Measurements from ENCODE around the gene SCN7A.
"Not testable (repeated sequence)": the region's sequence is repeated elsewhere in the genome, so short reads cannot be mapped to it uniquely, and the experiment has no call there.

SCN7A gene

GRCh38 chr2:166494140-166494624 is at the start of gene SCN7A:
Gene SCN7A (minus strand): TSS chr2:166494249. CDS start chr2:166477696, 16,553 bp downstream.
- DNase-seq: no peak

DNA sequence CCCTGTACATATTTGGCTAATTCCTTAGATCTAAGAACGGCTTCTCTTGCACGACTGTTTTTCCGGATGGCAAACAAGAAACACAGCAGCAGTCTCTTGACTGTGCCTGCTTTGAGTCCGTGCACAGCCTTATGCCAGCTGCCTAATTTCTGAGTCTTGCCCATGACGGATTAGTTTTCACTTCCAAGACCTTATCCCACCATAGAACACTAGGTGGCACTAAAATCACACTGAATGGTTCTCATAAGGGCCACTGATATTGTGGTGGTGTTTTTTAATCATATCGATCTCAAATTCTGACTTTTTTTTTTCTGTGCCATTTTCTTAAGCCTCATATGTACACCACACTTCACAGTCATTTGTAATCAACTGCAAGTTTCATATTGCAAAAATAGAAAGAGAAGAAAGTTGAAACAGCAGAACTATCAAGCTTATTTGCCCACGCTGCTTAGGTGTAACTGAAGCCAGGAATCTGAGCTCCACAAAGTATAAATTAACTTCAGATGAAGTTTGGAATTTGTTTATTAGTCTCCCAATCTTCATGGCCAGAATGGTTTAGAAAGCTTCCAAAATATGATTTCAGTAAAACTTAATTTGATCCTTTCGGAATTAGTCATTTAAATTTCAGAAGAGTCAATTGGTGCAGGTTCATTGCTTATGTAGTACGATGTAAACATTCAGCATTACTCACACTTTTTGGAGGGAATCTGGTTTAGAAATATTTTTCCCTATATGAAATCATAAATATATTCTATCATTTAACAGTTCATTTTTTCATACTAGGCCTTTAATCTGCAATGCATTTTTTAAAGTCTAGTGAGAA is 45.5 kb upstream of the SCN7A start:
- DNase-seq: peak; percentile 68 to 76

DNA sequence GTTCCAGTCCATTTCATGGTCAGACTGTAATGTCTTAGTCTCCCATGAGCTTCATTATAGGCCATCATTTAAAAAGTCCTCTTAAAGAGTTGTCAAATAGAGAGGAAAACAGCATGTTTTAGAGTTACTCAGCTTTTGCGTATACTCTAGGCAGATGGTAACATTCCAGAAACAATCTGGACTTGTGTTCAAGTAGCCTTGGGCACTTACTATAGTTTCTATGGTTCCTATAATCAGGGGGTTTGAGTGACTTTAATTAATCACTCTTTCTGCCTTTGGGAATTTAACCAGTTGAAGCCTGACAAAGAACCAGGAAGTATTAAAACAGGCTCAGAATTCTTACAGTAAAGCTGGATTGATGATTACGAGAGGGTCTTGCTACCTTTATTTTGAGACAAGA is 42.1 kb upstream of the SCN7A start:
- no peak for DNase-seq

GRCh38 chr2:166521155-166521554 is 27.1 kb upstream of the SCN7A start:
- no peak for DNase-seq

DNA sequence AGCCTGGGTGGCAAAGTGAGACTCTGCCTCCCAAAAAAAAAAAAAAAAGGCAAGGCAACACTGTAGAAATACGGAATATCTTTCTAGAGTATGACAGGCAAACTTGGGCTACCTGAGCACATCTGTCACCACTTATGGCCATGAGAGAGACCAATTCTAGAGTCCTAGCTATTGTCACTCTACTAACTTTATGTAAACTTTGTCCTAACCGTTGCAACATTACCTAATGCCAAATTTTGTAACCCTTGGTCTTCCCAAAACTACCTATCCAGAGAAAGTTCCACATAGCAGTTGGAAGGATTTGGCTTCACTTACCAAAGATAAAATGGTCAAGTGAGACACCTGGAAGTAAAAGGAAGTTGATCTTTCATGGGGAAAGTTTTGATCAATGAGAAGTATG is 26.6 kb upstream of the SCN7A start:
- no peak for DNase-seq

DNA sequence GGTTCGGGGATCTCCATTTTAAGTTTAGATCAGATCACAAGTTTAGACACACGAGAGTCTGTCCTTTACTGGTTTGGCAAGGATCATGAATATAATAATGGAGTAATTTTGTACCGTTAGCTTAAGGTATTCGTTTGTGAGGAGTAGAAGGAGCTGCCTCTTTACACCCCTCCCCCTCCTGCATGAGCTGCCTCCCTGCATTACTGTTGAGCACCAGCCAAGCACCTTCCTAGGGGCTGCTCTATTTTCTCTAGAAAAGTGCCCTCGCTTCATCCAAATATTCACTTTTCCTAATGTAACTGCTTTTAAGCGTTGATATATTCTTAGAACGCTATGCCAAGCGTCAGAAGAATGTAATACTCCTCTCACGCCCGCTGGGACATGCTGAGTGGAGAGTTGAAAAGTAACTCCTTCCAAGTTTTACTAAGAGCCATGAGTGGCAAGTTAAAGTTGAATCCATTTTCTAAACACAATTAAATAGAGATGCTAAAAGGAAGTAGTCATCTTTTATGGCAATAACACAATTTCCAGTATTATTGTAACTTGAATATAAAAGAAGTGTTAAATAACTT is 25.4 kb upstream of the SCN7A start:
- no peak for DNase-seq

DNA sequence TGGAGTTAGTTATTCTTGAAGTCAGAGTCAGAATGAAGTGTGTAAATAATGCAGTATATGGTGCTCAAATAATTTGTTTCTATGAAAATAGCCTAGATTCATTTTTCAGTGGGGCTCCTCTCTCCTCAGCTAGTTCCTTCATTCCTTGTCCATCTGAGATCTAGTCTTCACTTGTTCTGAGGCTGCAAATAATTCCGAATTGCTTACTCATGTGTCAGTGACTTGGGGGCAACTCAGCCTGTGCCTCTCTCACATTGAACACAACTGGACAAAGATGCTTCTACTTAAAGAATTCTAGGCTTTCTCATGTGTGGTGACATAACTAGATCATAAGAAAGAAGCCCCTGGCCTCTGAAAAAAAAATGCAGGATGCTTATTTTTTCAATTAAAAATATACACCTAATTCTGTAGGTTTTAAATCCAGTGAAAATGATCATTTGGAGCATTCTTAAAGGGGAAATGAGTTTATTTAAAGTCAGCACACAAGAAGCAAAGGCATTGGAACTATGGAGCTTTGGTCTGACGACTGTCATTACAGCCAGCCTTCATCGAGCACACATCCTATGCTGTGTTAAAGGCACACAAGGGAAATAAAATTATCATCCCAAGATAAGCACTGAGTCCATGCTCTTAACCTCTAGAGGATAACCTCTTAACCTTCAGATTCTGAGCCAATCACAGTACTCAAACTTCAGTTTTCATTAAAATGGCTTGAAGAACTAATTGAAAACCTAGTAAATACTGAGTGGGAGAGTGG is 24.8 kb upstream of the SCN7A start:
- no peak for DNase-seq

GRCh38 chr2:166517533-166518061 is 23.5 kb upstream of the SCN7A start:
- no peak for DNase-seq

DNA sequence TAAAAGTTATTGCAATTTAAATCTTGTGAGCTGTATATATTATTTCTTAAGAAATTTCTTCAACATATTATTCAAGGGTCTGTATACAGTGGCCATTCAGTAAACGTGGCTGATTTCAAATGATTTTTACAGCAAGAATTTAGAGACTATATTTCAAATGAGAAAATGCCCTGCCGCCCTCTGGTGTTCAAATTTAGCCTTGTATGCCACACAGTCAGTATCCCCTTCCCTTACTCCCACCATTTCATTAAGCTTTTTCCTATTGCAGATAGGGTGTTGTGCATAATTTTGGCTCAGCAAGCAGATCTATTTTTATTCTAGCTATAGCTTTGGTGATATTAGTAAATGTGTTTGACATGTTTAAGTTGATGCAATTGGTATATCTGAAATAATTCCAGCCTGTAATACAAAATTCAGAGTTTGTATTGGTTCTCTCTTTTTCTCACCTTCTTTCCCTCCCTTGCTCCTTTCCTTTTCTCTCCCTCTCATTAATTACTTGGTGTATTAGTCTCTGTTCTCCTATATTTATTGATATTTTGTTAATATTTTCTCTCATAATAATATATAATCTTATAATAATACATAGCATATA is 22.8 kb upstream of the SCN7A start:
- peak; percentile 31 to 52 for DNase-seq

- no peak for DNase-seq
Measured at GRCh38 chr2:166513952-166514351, 19.9 kb upstream of the SCN7A start.

DNA sequence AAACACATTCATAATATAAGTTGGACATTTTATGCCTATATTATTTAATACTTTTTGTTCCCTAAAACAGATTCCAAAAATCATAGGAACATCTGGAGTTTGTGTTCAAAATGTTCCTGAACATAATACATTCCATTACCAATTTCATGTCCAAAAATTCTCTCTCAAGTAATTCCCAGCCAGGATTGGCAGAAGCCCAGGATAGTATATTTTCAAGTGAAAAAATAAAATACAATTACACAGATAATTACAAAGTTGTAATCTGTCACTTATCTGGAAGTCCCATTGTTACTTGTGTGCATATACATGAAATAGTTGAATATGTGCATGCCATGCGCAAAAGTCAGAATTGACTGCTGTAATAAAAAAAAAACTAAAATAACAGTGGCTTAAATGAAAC is 5.2 kb upstream of the SCN7A start:
- DNase-seq: no peak

DNA sequence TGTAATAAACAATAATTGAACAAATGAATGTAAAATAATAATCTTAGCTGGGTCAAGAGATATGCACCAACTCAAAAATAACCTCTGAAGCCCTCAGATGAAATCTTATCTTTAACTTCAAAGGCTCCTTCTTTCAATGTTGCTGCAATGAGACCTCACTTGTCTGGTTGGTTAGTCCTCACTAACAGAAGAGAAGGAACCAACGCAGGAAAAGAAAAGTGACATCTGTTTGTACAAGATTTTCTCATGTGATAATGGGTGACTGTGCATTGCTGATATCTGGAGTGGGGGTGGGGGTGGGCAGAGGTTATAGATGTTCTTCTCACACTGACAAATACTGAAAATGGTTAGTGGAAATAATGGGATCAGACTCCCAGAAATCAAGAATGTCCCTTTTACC is 2.6 kb downstream of the SCN7A start:
- no peak for DNase-seq

DNA sequence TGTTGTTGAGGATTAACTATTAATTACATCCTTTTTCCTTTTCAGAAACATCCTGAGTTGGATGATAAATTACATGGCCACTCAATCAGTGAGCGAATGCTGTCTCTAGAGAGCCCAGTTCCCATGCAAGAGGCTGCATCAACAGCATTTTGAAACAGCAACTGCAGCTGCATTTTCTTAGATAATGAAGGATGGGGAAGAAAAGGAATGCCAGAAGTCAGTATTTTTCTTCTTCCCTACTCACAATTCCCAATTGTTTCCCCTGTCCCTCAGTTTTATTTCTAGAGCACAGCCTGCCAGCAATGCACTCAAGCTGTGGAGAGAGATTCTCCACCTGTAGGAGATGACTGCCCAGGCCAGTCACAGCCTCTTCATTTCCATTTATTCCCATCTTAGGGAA is 6.9 kb downstream of the SCN7A start:
- DNase-seq: no peak

DNA sequence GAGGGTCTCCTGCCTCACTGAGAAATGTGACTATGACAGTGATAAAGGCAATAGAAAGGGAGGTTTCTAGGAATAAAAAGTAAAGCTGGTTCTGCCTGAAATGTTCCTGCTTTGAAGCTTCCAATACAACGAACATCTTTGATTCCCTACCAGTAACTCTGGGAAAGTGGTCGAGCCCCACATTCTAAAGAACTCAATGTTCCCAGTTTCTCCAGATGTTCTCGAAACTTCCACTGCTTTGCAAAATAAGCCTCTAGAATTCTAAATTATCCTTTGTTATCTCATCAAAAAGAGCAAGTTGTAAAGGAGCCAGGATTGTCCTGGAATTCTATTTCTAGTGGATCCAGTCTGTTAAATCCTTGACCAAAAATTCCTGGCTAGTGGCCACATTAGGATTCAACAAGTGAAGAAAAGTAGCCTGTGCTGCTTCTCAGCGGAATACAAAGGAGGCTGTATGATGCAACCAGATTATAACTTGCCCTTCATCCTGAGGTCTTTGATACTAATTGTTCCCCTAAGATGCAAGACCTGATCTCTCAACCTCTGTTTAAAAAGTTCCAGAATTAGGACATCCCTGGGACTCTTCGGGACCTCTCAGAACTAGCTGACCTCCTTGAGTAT is 8.4 kb downstream of the SCN7A start:
- DNase-seq: no peak

GRCh38 chr2:166472332-166472731 is 21.7 kb downstream of the SCN7A start:
- no peak for DNase-seq

- no peak for DNase-seq
Measured at GRCh38 chr2:166468124-166469024, 25.7 kb downstream of the SCN7A start.

GRCh38 chr2:166464187-166464586 is 29.9 kb downstream of the SCN7A start:
- DNase-seq: no peak

GRCh38 chr2:166463640-166464039 is 30.4 kb downstream of the SCN7A start:
- DNase-seq: no peak

- no peak for DNase-seq
Measured at GRCh38 chr2:166458674-166459073, 35.4 kb downstream of the SCN7A start.

DNA sequence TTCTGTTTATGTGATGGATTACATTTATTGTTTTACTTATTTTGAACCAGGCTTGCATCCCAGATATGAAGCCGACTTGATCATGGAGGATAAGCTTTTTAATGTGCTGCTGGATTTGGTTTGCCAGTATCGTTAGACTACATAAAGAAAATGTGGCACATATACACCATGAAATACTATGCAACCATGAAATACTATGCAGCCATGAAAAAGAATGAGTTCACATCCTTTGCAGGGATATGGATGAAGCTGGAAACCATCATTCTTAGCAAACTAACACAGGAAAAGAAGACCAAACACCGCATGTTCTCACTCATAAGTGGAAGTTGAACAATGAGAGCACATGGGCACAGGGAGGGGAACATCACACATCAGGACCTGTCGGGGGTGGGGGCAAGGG is 38.2 kb downstream of the SCN7A start:
- not testable (repeated sequence) for DNase-seq

DNA sequence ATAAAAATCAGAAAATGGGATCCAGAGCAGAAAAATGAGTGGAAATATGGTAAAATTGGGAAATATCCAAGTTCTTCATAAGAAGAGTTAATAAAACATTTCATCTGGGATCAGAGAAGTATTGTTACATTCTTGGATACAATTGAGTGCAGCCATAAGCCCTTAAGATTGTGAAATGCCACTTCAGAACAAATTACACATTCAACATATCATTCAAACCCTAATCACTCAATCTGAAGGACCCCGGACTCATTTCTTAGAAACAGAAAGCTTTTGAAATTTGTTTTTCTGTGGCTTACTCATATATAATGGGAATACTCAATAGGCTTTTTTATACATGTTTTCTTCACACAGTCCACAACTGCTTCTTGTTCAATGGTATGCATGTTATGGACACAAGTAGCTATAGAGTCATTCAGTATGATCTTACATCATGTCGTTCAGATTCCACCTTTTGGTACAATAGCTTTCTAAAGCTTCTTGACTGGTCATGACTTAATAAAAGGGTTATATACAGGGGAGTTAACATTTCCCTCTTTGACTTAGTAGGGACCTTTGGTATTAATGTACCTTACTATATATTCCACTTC is 39.9 kb downstream of the SCN7A start:
- no peak for DNase-seq

Data from NCI-H2081 (cell line).